HEK293 (cell line): ENCODE measurements around the gene SAMD9.

Experiments
- CTCF ChIA-PET: fragments of 350-600 bp; formaldehyde crosslinking; extraction: SDS; loops from one replicate; lab custom pipeline; 2021; ENCODE audit warnings: antibody characterized with exemption; lab: Yijun Ruan, JAX
- POLR2A ChIA-PET: fragments of 300-600 bp; formaldehyde crosslinking; extraction: SDS; loops from one replicate; lab custom pipeline; 2020; ENCODE audit warnings: antibody characterized with exemption, inconsistent platforms; lab: Yijun Ruan, JAX
- H3K27ac ChIP-seq: fragments of 200-500 bp; sonication (Bioruptor generic); 2 replicates; pipeline ENCODE4 v1.5.1; 2014; ENCODE audit warnings: low read depth, low read length, control low read depth, inconsistent platforms; ENCODE audit errors: extremely low read depth
- H3K36me3 ChIP-seq, 2 experiments: fragments of 200-500 bp in 1 of 2; sonication (Bioruptor generic) in 1 of 2; 1 replicate in 1 of 2; 2 replicates in 1 of 2; pipeline ENCODE4 v1.5.1; 2014 to 2017; ENCODE audit warnings: inconsistent platforms in 2 of 2, low read length in 2 of 2; ENCODE audit not compliant: control insufficient read depth in 2 of 2, insufficient read depth in 1 of 2
- H3K4me1 ChIP-seq: fragments of 200-500 bp; sonication (Bioruptor generic); 2 replicates; pipeline ENCODE4 v1.5.1; 2014; ENCODE audit warnings: mild to moderate bottlenecking, low read length, inconsistent platforms; ENCODE audit not compliant: control insufficient read depth, insufficient read depth
- H3K4me3 ChIP-seq: 2 replicates; pipeline ENCODE4 v1.5.1; 2011; ENCODE audit warnings: low read depth, mild to moderate bottlenecking, control low read depth, low read length, moderate library complexity
- H3K9me3 ChIP-seq: fragments of 200-500 bp; sonication (Bioruptor generic); 2 replicates; pipeline ENCODE4 v1.5.1; 2014; ENCODE audit warnings: low read depth, low read length, inconsistent platforms; ENCODE audit not compliant: control insufficient read depth, insufficient read depth
- GLIS1 ChIP-seq: fragments of 450-650 bp; formaldehyde crosslinking; IDR thresholded peaks from 2 replicates; pipeline ENCODE4 v1.5.1; 2016; ENCODE audit warnings: missing biosample characterization, missing genetic modification characterization
- KLF17 ChIP-seq: fragments of 450-650 bp; formaldehyde crosslinking; IDR thresholded peaks from 2 replicates; pipeline ENCODE4 v1.5.1; 2016; ENCODE audit warnings: missing biosample characterization, missing genetic modification characterization
- PRDM6 ChIP-seq: fragments of 450-650 bp; formaldehyde crosslinking; IDR thresholded peaks from 2 replicates; pipeline ENCODE4 v1.5.1; 2017; ENCODE audit warnings: missing biosample characterization, missing genetic modification characterization
- ZBTB6 ChIP-seq: fragments of 450-650 bp; formaldehyde crosslinking; IDR thresholded peaks from 2 replicates; pipeline ENCODE4 v1.5.1; 2017; ENCODE audit warnings: missing biosample characterization, missing genetic modification characterization
- ZNF133 ChIP-seq: fragments of 450-650 bp; formaldehyde crosslinking; IDR thresholded peaks from 2 replicates; pipeline ENCODE4 v1.5.1; 2016; ENCODE audit warnings: missing biosample characterization, missing genetic modification characterization
- ZNF146 ChIP-seq: fragments of 450-650 bp; formaldehyde crosslinking; IDR thresholded peaks from 2 replicates; pipeline ENCODE4 v1.5.1; 2016; ENCODE audit warnings: missing biosample characterization, missing genetic modification characterization
- ZNF148 ChIP-seq: fragments of 450-650 bp; formaldehyde crosslinking; IDR thresholded peaks from 2 replicates; pipeline ENCODE4 v1.5.0; 2017; ENCODE audit warnings: missing biosample characterization, missing genetic modification characterization, borderline replicate concordance
- ZNF155 ChIP-seq: fragments of 450-650 bp; formaldehyde crosslinking; IDR thresholded peaks from 2 replicates; pipeline ENCODE4 v1.5.1; 2016; ENCODE audit warnings: missing biosample characterization, missing genetic modification characterization
- ZNF169 ChIP-seq: fragments of 450-650 bp; formaldehyde crosslinking; IDR thresholded peaks from 2 replicates; pipeline ENCODE4 v1.5.1; 2016; ENCODE audit warnings: missing biosample characterization, missing genetic modification characterization
- ZNF175 ChIP-seq: fragments of 450-650 bp; formaldehyde crosslinking; IDR thresholded peaks from 2 replicates; pipeline ENCODE4 v1.5.1; 2016; ENCODE audit warnings: missing biosample characterization, missing genetic modification characterization
- ZNF280C ChIP-seq: fragments of 450-650 bp; formaldehyde crosslinking; IDR thresholded peaks from 2 replicates; pipeline ENCODE4 v1.5.1; 2016; ENCODE audit warnings: missing biosample characterization, missing genetic modification characterization
- ZNF354C ChIP-seq: fragments of 450-650 bp; formaldehyde crosslinking; IDR thresholded peaks from 2 replicates; pipeline ENCODE4 v1.5.1; 2016; ENCODE audit warnings: missing biosample characterization, missing genetic modification characterization, low read depth, borderline replicate concordance
- ZNF449 ChIP-seq: fragments of 450-650 bp; formaldehyde crosslinking; IDR thresholded peaks from 2 replicates; pipeline ENCODE4 v1.5.1; 2017; ENCODE audit warnings: missing biosample characterization, mild to moderate bottlenecking, missing genetic modification characterization, moderate library complexity
- ZNF600 ChIP-seq: fragments of 450-650 bp; formaldehyde crosslinking; IDR thresholded peaks from 2 replicates; pipeline ENCODE4 v1.5.1; 2016; ENCODE audit warnings: missing biosample characterization, missing genetic modification characterization
- ZNF621 ChIP-seq: fragments of 450-650 bp; formaldehyde crosslinking; IDR thresholded peaks from 2 replicates; pipeline ENCODE4 v1.5.1; 2017; ENCODE audit warnings: missing biosample characterization, missing genetic modification characterization
- ZNF777 ChIP-seq: fragments of 450-650 bp; formaldehyde crosslinking; IDR thresholded peaks from 2 replicates; pipeline ENCODE4 v1.5.1; 2017; ENCODE audit warnings: missing biosample characterization, missing genetic modification characterization, borderline replicate concordance
- ZNF792 ChIP-seq: fragments of 450-650 bp; formaldehyde crosslinking; IDR thresholded peaks from 2 replicates; pipeline ENCODE4 v1.5.1; 2016; ENCODE audit warnings: missing biosample characterization, missing genetic modification characterization
- ZNF830 ChIP-seq: fragments of 450-650 bp; IDR thresholded peaks from 2 replicates; pipeline ENCODE4 v1.5.0; 2018; ENCODE audit warnings: missing biosample characterization, missing genetic modification characterization, low read depth, mild to moderate bottlenecking, moderate library complexity
- ZNF843 ChIP-seq: fragments of 450-650 bp; formaldehyde crosslinking; IDR thresholded peaks from 2 replicates; pipeline ENCODE4 v1.5.1; 2016; ENCODE audit warnings: missing biosample characterization, missing genetic modification characterization
- ZSCAN18 ChIP-seq: fragments of 450-650 bp; formaldehyde crosslinking; IDR thresholded peaks from 2 replicates; pipeline ENCODE4 v1.5.1; 2016; ENCODE audit warnings: missing biosample characterization, missing genetic modification characterization
- ZSCAN23 ChIP-seq: fragments of 450-650 bp; formaldehyde crosslinking; IDR thresholded peaks from 2 replicates; pipeline ENCODE4 v1.5.1; 2016; ENCODE audit warnings: missing biosample characterization, missing genetic modification characterization
- ZSCAN4 ChIP-seq: fragments of 450-650 bp; formaldehyde crosslinking; IDR thresholded peaks from 2 replicates; pipeline ENCODE4 v1.5.1; 2017; ENCODE audit warnings: missing biosample characterization, missing genetic modification characterization

The SAMD9 gene

GRCh38 chr7:93164766-93165165, 47.0 kb upstream of the SAMD9 start:
- no peaks in the 10 kb centered on the region for H3K36me3 ChIP-seq
- TF ChIP-seq GLIS1 (tag by site-specific recombination) (no peak), ZNF449 (tag by site-specific recombination) (no peak), ZNF148 (tag by site-specific recombination) (no peak)
- H3K4me3 ChIP-seq, result no peak overlapping the region
- no peaks in the 10 kb centered on the region for H3K4me1 ChIP-seq
- ChIA-PET POLR2A (no interaction called here), CTCF (no interaction called here)
- H3K9me3 ChIP-seq, result no peaks in the 10 kb centered on the region
- H3K27ac ChIP-seq, result no peak overlapping the region

- no peak for TF ChIP-seq ZNF133 (tag by site-specific recombination)
- no peak for TF ChIP-seq ZSCAN18 (tag by site-specific recombination)
- no peak for TF ChIP-seq PRDM6 (tag by site-specific recombination)
- TF ChIP-seq ZSCAN23, result no peak
- no peak for TF ChIP-seq ZNF146
- no peak for TF ChIP-seq KLF17 (tag by site-specific recombination)
- TF ChIP-seq ZNF155 (tag by site-specific recombination), result no peak
- TF ChIP-seq ZSCAN4 (tag by site-specific recombination), result no peak
- TF ChIP-seq ZNF354C (tag by site-specific recombination), result no peak
- no peak for TF ChIP-seq ZNF830
- TF ChIP-seq ZNF843, result no peak
- no peak for TF ChIP-seq ZNF175
- TF ChIP-seq ZNF777 (tag by site-specific recombination), result no peak
- TF ChIP-seq ZNF600 (tag by site-specific recombination), result no peak
- no peak for TF ChIP-seq ZBTB6 (tag by site-specific recombination)
- no peak for TF ChIP-seq ZNF792 (tag by site-specific recombination)
- no peak for TF ChIP-seq ZNF169 (tag by site-specific recombination)
- no peak for TF ChIP-seq ZNF280C (tag by site-specific recombination)
- TF ChIP-seq ZNF621 (tag by site-specific recombination), result no peak
- TF ChIP-seq, all 188 proteins: peak for 0
- H3K4me1 ChIP-seq, result no peaks in the 10 kb centered on the region
- ChIA-PET CTCF (no interaction called here), POLR2A (no interaction called here)
- H3K36me3 ChIP-seq, result no peaks in the 10 kb centered on the region
- H3K27ac ChIP-seq, result no peak overlapping the region
- no peak overlapping the region for H3K4me3 ChIP-seq
- no peaks in the 10 kb centered on the region for H3K9me3 ChIP-seq
Observed at GRCh38 chr7:93161181-93161762, 43.5 kb upstream of the SAMD9 start.
